ENCODE data around the gene ZBTB5. TPM values are rescaled to one million over a fixed set of nuclear protein-coding genes. Genes with fewer than 3 reads are reported as not detected.

ZBTB5 gene
- total RNA-seq, 1 experiment from 2014 or later: 30.6 TPM

GRCh38 chr9:37421914-37422288, 43.3 kb downstream of the ZBTB5 start:
- CTCF ChIA-PET: no interaction called here
- no peaks in the 10 kb centered on the region for H3K9me3 ChIP-seq (ENCODE audit: control insufficient read depth, insufficient read depth, low read depth, low read length)
- in situ Hi-C loops (cut with HindIII; ENCODE audit: low pct_unique_long_range_greater_than_20kb, low sequenced_read_pairs): no loop called here
- peak overlapping the region; percentile 96 for H3K27ac ChIP-seq (ENCODE audit: low read length)
- H3K36me3 ChIP-seq (ENCODE audit: control insufficient read depth, insufficient read depth, low read length): peaks cover 4% of the 10 kb centered on the region; the same call in 1 of the 2 replicates
- peaks cover 27% of the 10 kb centered on the region for H3K4me1 ChIP-seq (ENCODE audit: control insufficient read depth, insufficient read depth, low read length)
- no peak for ATAC-seq
- BruUV-seq (replicated peaks): no TSS peak
- TF ChIP-seq, protein P1, sequence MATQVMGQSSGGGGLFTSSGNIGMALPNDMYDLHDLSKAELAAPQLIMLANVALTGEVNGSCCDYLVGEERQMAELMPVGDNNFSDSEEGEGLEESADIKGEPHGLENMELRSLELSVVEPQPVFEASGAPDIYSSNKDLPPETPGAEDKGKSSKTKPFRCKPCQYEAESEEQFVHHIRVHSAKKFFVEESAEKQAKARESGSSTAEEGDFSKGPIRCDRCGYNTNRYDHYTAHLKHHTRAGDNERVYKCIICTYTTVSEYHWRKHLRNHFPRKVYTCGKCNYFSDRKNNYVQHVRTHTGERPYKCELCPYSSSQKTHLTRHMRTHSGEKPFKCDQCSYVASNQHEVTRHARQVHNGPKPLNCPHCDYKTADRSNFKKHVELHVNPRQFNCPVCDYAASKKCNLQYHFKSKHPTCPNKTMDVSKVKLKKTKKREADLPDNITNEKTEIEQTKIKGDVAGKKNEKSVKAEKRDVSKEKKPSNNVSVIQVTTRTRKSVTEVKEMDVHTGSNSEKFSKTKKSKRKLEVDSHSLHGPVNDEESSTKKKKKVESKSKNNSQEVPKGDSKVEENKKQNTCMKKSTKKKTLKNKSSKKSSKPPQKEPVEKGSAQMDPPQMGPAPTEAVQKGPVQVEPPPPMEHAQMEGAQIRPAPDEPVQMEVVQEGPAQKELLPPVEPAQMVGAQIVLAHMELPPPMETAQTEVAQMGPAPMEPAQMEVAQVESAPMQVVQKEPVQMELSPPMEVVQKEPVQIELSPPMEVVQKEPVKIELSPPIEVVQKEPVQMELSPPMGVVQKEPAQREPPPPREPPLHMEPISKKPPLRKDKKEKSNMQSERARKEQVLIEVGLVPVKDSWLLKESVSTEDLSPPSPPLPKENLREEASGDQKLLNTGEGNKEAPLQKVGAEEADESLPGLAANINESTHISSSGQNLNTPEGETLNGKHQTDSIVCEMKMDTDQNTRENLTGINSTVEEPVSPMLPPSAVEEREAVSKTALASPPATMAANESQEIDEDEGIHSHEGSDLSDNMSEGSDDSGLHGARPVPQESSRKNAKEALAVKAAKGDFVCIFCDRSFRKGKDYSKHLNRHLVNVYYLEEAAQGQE (IDR thresholded peaks at IDR 0.05; ENCODE audit: insufficient read depth in 1 of 2, low read depth in 2 of 2, low read length in 1 of 2): no peak
- TF ChIP-seq SIN3A (IDR thresholded peaks at IDR 0.05; ENCODE audit: borderline replicate concordance, insufficient read depth, low read depth, low read length): no peak
- TF ChIP-seq CTCF (IDR thresholded peaks at IDR 0.05): no peak
- no peak for TF ChIP-seq TCF7L2 (IDR thresholded peaks at IDR 0.05; ENCODE audit: low read depth, low read length)
- no peak for TF ChIP-seq POLR2AphosphoS5 (IDR thresholded peaks at IDR 0.05; ENCODE audit: low read depth, low read length)
- H3K27me3 ChIP-seq (ENCODE audit: control insufficient read depth, insufficient read depth, low read length): no peaks in the 10 kb centered on the region
- DNase-seq (ENCODE audit: low read depth, low spot score): no peak
- intact Hi-C loops (cut with micrococcal nuclease; ENCODE audit: unreplicated experiment): no loop called here
- POLR2A ChIA-PET: interaction anchor here (0.6 kb wide), 2 partner anchors 12 to 84 kb away, joined by 3 to 9 read pairs; no protein-coding TSS in a partner anchor
- peak overlapping the region; percentile 72 to 96 for H3K4me3 ChIP-seq (ENCODE audit: low read depth in 2 of 2, low read length in 2 of 2)

- BruUV-seq (replicated peaks): no TSS peak
- TF ChIP-seq TCF7L2 (IDR thresholded peaks at IDR 0.05; ENCODE audit: low read depth, low read length) (no peak), CTCF (IDR thresholded peaks at IDR 0.05) (no peak)
- TF ChIP-seq, protein P1 (IDR thresholded peaks at IDR 0.05; ENCODE audit: insufficient read depth in 1 of 2, low read depth in 2 of 2, low read length in 1 of 2): no peak
- peaks cover 31% of the 10 kb centered on the region for H3K4me1 ChIP-seq (ENCODE audit: control insufficient read depth, insufficient read depth, low read length)
- no peak for DNase-seq (ENCODE audit: low read depth, low spot score)
- no peak for ATAC-seq
- intact Hi-C loops (cut with micrococcal nuclease; ENCODE audit: unreplicated experiment): no loop called here
- no peak overlapping the region for H3K27ac ChIP-seq (ENCODE audit: low read length)
- in situ Hi-C loops (cut with HindIII; ENCODE audit: low pct_unique_long_range_greater_than_20kb, low sequenced_read_pairs): no loop called here
- POLR2A ChIA-PET: no interaction called here
- H3K9me3 ChIP-seq (ENCODE audit: control insufficient read depth, insufficient read depth, low read depth, low read length): no peaks in the 10 kb centered on the region
- H3K36me3 ChIP-seq (ENCODE audit: control insufficient read depth, insufficient read depth, low read length): no peaks in the 10 kb centered on the region; the same call in 1 of the 2 replicates
- H3K4me3 ChIP-seq (ENCODE audit: low read depth in 2 of 2, low read length in 2 of 2): no peak overlapping the region
- CTCF ChIA-PET: no interaction called here
- H3K27me3 ChIP-seq (ENCODE audit: control insufficient read depth, insufficient read depth, low read length): no peaks in the 10 kb centered on the region
Observed at GRCh38 chr9:37420271-37421215, 44.7 kb downstream of the ZBTB5 start.
